GM18507 (cell line): ENCODE measurements around the gene ZNF600.
"Not testable (repeated sequence)": the region's sequence is repeated elsewhere in the genome, so short reads cannot be mapped to it uniquely, and the experiment has no call there.

Experiments used
- DNase-seq: peaks from one replicate; pipeline ENCODE4 v3.0.0; 2011; ENCODE audit warnings: low read depth; ENCODE audit not compliant: insufficient read length; ENCODE audit errors: extremely low spot score
- FAIRE-seq: peaks from 2 replicates; lab custom pipeline; 2011; peaks lifted over from hg19 to GRCh38; lab: Jason Lieb, UNC

The ZNF600 gene

DNA sequence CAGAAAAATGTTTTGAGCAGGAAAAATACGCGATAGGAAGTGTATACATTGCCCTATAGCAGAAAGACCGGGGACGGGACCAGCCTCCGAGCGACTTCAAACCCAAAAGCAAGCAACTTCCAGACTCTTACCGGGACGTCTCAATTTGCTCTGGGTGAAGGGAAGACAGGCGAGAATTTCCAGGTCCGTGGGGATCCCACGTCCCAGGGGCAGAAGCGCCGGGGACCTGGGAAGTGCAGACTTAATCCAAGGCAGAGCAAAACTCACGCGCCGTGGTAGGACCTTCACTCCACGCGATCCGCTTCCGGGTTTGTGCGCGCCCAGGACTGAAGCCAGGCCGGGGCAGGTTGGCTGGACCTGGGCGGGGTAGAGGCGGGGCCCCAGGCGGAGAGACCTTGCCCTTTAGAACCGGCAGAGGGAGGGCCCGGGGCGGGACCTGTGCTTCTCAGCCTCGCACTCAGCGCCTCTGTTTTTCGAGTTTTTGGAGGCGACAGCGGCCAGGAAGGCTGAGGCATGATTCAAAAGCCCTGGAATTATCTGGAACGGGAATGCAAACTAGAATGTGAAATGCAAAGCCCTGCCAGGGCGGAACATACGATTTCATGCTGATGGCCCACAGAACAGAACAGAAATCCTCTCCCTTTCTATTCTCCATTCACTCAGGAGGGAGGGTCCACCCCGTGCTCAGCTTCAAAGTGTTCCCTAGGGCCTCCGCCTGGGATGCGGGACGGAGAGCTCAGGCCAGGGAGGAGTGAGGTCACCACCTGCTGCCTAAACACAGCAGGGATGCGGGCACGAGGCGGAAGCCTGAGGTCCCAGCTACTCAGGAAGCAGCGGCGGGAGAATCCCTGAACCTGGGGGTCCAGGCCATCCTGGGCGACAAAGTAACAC lies at the start of gene ZNF600:
Gene ZNF600 (minus strand): TSS at position 328 of the 891 bp plus-strand sequence. CDS start 7,903 bp downstream, outside the sequence.
- FAIRE-seq, result peak; percentile 82
- peak; percentile 25 for DNase-seq

DNA sequence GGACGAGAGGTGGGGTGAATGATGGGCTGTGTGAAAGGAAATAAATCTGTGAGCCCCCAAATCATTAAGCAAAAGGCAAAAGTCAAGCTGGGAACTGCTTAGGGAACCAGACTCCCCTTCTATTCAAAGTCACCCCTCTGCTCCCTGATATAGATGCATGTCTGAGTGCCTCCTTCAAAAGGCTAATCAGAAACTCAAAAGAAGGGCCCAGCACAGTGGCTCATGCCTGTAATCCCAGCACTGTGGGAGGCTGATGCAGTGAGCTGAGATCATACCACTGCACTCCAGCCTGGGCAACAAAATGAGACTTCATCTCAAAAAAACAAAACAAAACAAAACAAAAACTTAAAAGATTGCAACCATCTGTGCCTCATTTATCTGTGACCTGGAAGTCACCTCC lies 47.7 kb upstream of the ZNF600 start:
- FAIRE-seq, result not testable (repeated sequence)

DNA sequence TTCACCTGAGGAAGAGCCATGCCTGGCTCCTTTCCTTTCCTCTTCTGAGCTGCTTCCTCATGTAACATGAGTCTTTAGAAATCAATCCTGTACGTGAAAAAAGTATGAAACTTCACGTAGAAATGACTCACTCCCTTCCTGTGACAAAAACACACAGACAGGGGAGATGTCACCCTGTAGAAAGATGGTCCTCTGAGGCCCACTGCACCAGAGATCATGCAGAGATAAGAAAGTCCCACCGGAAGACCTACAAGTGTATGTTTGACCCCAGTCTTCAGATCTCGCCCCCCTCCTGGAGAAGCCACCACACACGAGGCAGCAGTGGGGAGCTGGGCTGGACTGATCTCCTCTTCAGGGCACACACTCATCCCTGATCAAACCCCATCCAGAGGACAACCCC lies 47.0 kb upstream of the ZNF600 start:
- not testable (repeated sequence) for FAIRE-seq, DNase-seq

More for the DNA sequence above, 47.7 kb upstream of the ZNF600 start:
- not testable (repeated sequence) for DNase-seq

DNA sequence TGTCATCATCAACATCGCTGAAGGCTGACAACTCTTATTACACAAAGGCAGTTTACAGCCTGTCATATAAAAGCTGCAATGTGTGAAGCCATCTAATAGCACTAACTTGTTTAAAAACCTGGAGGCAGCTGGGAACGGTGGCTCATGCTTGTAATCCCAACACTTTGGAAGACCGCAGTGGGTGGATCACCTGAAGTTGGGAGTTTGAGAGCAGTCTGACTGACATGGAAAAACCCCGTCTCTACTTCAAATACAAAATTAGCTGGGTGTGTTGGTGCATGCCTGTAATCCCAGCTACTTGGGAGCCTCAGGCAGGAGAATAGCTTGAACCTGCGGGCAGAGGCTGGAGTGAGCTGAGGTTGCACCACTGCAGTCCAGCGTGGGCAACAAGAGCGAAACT lies 43.3 kb upstream of the ZNF600 start:
- not testable (repeated sequence) for DNase-seq, FAIRE-seq

DNA sequence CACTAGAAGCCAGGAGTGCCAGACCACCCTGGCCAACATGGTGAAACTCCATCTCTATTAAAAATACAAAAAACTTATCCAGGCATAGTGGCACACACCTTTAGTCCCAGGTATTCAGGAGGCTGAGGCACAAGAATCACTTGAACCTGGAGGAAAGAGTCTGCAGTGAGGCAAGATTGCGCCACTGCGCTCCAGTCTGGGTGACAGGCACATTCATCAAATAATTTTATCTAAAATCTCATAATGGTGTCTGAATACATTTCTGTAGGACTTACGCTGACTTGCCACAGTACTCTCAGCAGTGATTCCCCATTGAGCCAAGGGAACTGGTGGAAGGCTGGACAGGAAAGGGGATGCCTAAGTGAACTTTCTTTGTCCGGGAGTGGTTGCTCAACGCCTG lies 39.2 kb upstream of the ZNF600 start:
- no peak for DNase-seq
- no peak for FAIRE-seq

DNA sequence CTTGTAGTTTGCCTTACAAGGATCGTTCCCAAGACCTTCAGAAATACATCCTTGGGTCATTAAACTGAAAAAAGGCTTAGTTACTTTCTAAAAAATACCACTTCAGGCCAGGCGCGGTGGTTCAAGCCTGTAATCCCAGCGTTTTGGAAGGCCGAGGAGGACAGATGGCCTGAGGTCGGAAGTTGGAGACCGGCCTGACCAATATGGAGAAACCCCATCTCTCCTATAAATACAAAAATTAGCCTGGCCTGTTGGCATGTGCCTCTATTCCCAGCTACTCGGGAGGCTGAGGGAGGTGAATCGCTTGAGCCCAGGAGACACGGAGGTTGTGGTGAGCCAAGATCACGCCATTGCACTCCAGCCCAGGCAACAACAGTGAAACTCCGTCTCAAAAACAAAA lies 37.1 kb upstream of the ZNF600 start:
- DNase-seq (no peak), FAIRE-seq (no peak)

DNA sequence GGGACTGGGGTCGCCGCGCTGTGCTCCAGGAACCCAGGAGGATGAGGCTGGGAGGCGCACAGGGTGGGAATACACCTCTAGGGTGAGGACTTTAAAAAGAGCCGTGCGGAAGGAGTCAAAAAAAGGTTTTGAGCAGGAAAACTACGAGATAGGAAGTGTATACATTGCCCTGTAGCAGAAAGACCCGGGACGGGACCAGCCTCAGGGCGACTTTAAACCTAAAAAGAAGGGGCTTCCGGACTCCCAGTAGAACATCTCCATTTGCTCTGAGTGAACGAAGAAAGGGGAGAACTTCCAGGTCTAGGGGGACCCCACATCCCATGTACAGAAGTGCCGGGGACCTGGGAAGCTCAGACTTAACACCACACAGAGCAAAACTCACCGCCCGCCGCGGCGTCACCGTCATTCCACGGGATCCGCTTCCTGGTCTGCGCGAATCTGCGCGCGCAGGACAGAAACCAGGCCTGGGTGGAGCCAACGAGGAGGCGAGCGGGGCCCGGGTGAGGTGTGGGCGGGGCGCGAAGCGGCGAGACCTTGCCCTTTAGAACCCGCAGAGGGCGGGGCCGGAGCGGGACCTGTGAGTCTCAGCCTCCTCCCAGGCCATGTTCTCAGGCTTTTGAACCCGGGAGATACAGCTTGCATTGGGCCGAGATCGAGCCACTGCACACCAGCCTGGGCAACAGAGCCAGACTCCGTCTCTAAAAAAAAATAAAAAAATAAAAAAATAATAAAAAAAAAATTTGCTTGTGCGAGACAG lies 34.8 kb upstream of the ZNF600 start, which contains the start of gene ZNF28:
Gene ZNF28 (minus strand): TSS at position 430 of the 757 bp plus-strand sequence. CDS start 3,675 bp downstream, outside the sequence.
- not testable (repeated sequence) for DNase-seq
- peak; percentile 97 for FAIRE-seq

DNA sequence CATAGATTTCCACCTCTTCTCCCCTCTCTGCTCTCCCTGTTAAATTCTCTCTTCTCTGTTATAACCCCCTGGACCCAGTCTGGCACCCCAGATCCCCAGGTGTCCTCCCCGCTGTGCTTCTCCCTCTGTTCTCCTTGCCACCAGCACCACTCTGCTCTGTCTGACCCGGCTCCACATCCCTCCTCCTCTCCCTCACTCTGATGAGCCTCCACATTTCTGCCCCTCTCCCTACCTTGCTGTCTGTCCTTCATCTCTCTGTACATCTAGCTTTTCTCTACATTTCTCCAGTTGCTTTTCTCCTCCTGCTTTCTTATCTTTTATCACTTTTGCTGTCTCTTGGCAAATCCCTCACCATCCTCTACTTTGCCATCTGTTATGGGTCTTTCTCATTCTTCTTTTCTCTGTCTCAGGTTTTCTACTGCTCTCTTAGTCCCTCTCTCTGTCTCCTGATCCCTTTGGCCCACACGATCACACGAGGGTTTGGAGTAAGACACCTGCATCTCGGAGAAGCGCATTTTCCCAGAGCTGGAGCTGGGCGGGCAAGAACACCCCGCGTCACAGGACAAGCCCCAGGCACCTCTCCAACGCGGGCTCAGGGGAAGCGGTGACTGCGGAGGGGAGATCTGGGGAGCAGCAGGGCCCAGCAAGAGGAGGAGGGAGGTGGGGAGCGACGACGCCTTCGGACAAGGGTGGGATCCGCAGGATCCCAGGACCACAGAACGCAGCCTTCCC lies 34.0 kb upstream of the ZNF600 start:
- DNase-seq, FAIRE-seq: not testable (repeated sequence)

DNA sequence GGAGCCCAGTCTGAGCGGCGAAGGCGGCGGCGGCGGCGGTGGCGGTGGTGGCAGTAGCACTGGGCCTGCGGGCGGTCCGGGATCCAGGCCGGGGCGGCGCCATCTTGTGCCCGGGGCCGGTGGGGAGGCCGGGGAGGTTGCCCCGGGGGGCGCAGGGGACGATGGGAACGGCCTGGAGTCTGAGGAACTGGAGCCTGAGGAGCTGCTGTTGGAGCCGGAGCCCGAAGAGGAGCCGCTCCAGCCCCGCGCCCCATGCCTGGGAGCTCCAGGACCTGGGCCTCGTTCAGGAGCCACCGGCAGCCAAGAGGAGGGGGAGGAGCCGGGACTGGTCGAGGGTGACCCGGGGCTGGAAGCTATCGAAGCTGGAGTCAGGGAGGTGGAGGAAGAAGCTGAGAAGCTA lies 23.2 kb upstream of the ZNF600 start:
- DNase-seq, result no peak
- no peak for FAIRE-seq

DNA sequence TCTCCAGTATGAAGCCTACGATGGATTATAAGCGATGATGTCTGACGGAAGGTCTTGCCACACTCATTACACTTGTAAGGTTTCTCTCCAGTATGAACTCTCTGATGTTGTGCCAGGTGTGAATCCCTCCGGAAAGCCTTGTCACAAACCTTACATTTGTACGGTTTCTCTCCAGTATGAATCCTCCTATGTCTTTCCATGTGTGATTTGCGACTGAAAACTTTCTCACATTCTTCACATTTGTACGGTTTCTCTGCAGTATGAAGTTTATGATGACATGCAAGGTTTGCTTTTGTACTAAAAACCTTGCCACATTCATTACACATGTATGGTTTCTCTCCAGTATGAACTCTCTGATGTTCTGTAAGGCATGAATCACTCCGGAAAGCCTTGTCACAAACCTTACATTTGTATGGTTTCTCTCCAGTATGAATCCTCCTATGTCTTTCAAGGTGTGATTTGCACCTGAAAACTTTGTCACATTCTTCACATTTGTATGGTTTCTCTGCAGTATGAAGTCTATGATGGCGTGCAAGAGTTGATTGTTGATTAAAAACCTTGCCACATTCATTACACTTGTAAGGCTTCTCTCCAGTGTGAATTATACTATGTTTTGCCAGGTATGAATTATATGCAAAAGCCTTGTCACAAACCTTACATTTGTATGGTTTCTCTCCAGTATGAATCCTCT lies 13.5 kb upstream of the ZNF600 start:
- FAIRE-seq, DNase-seq: not testable (repeated sequence)

DNA sequence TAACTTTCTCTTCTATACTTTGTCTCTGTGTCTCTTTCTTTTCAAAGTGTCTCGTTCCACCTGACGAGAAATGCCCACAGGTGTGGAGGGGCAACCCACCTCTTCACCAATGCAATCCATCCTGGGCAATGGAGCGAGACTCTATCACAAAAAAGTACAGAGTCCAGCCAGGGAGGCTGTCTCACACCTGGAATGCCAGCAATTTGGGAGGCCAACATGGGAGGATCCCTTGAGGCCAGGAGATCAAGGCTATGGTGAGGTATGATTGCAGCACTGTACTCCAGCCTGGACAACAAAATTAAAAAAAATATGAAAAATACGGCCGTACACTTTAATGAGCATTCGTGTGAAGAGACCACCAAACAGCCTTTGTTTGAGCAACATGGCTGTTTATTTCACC lies 2.8 kb upstream of the ZNF600 start:
- no peak for FAIRE-seq

DNA sequence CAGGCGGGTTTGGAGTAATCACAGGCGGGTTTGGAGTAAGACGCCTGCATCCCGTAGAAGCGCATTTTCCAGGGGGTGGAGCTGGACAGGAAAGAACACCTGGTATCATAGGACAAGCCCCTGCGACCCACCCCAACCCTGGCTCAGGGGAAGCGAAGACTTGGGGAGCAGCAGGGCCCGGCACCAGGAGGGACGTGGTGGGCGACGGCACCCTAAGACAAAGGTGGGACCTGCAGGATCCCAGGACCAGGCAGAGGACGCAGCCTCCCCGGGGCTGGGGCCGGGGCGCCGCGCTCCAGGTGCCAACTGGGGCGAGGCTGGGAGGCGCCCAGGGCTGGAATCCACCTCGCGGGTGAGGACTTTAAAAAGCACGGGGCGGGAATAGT lies 520 bp downstream of the ZNF600 start:
- no peak for DNase-seq
- FAIRE-seq, result no peak

More for the DNA sequence above, 2.8 kb upstream of the ZNF600 start:
- no peak for DNase-seq

DNA sequence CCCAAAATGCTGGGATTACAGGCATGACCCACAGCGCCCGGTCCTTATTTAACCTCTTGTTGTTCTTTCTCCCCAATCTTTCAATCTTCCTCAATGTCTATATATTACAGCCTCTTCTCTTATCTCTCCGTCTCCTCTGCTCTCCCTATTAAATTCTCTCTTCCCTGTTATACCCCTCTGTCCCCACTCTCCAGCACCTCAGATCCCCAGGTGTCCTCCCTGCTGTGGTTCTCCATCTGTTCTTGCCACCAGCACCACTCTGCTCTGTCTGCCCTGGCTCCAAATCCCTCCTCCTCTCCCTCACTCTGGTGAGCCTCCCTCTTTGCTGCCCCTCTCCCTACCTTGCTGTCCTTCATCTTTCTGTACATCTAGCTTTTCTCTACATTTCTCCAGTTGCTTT lies 1.1 kb downstream of the ZNF600 start:
- FAIRE-seq, result no peak
- DNase-seq, result no peak

DNA sequence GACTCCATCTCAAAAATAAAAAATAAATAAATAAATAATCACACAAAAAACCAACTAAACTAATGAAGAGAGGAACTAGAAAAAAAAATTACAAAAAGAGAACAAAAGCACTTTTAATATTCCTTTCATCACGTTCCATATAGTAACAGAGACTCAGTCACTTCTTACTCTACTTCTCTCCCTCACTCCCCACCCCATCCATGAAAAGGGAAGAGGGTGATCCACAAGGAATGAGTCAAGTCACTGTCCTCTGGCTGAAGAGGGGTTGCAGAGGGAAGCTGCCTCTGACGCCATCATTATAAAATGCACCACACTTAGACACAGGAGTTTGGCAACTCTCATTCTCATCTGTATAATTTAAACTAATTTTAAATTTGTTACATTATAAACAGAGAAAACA lies 3.7 kb downstream of the ZNF600 start:
- FAIRE-seq, result not testable (repeated sequence)

DNA sequence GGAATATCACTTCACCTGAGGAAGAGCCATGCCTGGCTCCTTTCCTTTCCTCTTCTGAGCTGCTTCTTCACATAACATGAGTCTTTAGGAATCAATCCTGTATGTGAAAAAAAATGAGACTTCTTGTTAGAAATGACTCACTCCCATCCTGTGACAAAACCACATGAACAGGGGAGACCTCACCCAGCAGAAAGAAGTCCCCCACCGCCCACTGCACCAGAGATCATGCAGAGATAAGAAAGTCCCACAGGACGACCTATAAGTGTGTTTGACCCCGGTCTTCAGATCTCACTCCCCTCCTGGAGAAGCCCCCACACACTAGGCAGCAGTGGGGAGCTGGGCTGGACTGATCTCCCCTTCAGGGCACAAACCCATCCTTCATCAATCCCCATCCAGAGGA lies 7.8 kb downstream of the ZNF600 start:
- no peak for FAIRE-seq
- no peak for DNase-seq

More for the DNA sequence above, 3.7 kb downstream of the ZNF600 start:
- DNase-seq, result not testable (repeated sequence)

DNA sequence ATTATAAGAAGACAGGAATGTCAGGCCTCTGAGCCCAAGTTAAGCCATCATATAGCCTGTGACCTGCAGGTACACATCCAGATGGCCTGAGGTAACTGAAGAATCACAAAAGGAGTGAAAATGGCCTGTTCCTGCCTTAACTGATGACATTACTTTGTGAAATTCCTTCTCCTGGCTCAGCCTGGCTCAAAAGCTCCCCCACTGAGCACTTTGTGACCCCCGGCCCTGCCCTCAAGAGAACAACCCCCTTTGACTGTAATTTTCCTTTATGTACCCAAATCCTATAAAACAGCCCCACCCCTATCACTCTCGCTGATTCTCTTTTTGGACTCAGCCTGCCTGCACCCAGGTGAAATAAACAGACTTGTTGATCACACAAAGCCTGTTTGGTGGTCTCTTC lies 30.1 kb downstream of the ZNF600 start:
- FAIRE-seq, result not testable (repeated sequence)

DNA sequence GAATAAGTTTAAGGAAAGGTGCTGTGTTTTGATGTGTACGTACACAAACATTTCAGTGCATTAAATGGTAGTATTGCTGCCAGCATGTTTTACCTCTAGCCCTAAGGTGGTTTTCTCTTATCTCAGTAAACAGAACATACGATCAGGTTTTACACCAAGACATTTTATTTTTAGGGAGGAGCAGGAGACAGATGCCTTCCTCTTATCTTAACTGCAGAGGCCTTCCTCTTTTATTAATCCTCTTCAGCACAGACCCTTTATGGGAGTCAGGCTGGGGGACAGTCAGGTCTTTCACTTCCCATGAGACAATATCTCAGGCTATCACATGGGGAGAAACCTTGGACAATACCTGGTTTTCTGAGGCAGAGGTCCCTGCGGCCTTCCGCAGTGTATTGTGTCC lies 36.8 kb downstream of the ZNF600 start:
- FAIRE-seq (no peak), DNase-seq (no peak)

More for the DNA sequence above, 30.1 kb downstream of the ZNF600 start:
- DNase-seq, result not testable (repeated sequence)

DNA sequence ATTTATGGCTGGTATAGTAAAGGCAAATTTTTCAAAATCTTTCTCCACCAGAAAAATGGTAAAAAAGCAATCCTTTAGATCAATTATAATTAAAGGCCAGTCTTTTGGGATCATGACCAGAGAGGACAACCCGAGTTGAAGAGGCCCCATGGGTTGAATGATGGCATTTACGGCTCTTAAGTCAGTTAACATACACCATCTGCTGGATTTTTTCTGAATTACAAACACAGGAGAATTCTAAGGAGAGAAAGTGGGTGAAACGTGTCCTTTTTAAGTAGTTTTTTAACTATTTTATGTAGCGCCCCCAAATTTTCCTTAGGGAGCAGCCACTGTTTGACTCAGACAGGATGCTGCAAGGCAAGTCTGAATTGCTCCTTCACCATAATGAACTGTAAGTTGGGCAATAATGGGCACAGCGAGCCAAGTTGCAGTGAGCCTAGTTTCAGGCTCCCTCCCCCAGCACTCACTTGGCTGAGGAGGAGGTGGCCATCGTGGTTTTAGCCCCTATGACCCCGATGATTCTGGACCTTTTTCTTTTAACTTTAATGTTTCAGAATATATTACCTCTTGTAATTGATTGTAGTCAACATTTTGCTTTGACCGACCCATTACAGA lies 38.1 kb downstream of the ZNF600 start:
- FAIRE-seq (no peak), DNase-seq (no peak)

DNA sequence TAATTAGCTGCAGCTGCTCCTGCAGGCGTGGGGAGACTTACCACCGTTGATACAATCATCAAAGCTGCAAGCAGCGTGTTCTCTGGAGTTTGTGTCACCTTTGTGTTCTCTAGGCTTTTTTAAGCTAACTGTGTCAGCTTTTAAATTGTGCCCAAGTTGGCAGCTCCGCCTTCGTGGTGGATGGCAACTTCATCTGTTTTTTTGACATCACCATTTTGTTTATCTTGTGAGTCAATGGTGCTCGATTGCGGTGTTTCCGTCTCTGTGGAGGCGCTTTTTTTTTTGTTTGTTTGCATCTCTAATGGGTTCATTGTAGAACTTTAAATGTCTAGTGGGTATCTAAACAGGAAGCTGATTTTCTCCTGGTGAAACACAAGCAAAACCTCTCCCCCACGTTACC lies 40.7 kb downstream of the ZNF600 start:
- not testable (repeated sequence) for FAIRE-seq, DNase-seq
